Loucy (cell line): ENCODE results near the gene DMXL1.

ENCODE experiments used
- H2AFZ ChIP-seq: fragments of 200-600 bp; sonication (generic); 2 replicates; pipeline ENCODE4 v1.6.0; 2016; ENCODE audit warnings: antibody characterized with exemption, mild to moderate bottlenecking, low read length, moderate library complexity
- H3F3A ChIP-seq: fragments of 200-600 bp; 2 replicates; pipeline ENCODE4 v1.6.0; 2016; ENCODE audit warnings: antibody characterized with exemption, low read depth, mild to moderate bottlenecking
- H3K27me3 ChIP-seq: fragments of 200-600 bp; sonication (generic); 2 replicates; pipeline ENCODE4 v1.6.1; 2014; ENCODE audit warnings: low read length, mild to moderate bottlenecking; ENCODE audit not compliant: insufficient read depth, poor library complexity, severe bottlenecking
- H3K36me3 ChIP-seq: fragments of 200-600 bp; sonication (generic); 2 replicates; pipeline ENCODE4 v1.6.1; 2016; ENCODE audit warnings: low read length; ENCODE audit not compliant: insufficient read depth
- H3K4me1 ChIP-seq: fragments of 200-600 bp; sonication (generic); 2 replicates; pipeline ENCODE4 v1.5.1; 2014; ENCODE audit warnings: low read length, mild to moderate bottlenecking; ENCODE audit not compliant: insufficient read depth, poor library complexity, severe bottlenecking
- H3K4me2 ChIP-seq: fragments of 200-600 bp; sonication (generic); 2 replicates; pipeline ENCODE4 v1.6.0; 2014; ENCODE audit warnings: antibody characterized with exemption, low read length, low read depth, mild to moderate bottlenecking; ENCODE audit not compliant: poor library complexity, severe bottlenecking
- H3K4me3 ChIP-seq: fragments of 200-600 bp; sonication (generic); 2 replicates; pipeline ENCODE4 v1.5.1; 2014; ENCODE audit warnings: low read length, mild to moderate bottlenecking, mixed read lengths; ENCODE audit not compliant: poor library complexity, severe bottlenecking
- H3K79me2 ChIP-seq: fragments of 200-600 bp; sonication (generic); 2 replicates; pipeline ENCODE4 v1.6.1; 2014; ENCODE audit warnings: low read length; ENCODE audit not compliant: insufficient read depth
- H3K9ac ChIP-seq: fragments of 200-600 bp; sonication (generic); 2 replicates; pipeline ENCODE4 v1.6.0; 2014; ENCODE audit warnings: mild to moderate bottlenecking, low read depth, low read length, moderate library complexity; ENCODE audit not compliant: poor library complexity, severe bottlenecking
- H3K9me2 ChIP-seq: fragments of 200-600 bp; sonication (generic); replicated peaks from 2 replicates; pipeline ENCODE4 v1.6.1; 2016; ENCODE audit warnings: low read depth, low read length, mixed read lengths
- H3K9me3 ChIP-seq: fragments of 200-600 bp; sonication (generic); 2 replicates; pipeline ENCODE4 v1.6.1; 2014; ENCODE audit warnings: mild to moderate bottlenecking, antibody characterized with exemption, low read length, low read depth; ENCODE audit not compliant: insufficient read depth
- H4K20me1 ChIP-seq: fragments of 200-600 bp; sonication (generic); 2 replicates; pipeline ENCODE4 v1.6.0; 2014; ENCODE audit warnings: antibody characterized with exemption, low read length, mild to moderate bottlenecking; ENCODE audit not compliant: insufficient read depth, poor library complexity, severe bottlenecking
- EZH2phosphoT487 ChIP-seq: fragments of 200-600 bp; IDR thresholded peaks from 2 replicates; pipeline ENCODE4 v1.6.1; 2018; ENCODE audit warnings: antibody characterized with exemption, mild to moderate bottlenecking, moderate library complexity, borderline replicate concordance
- TF ChIP-seq, protein P1 (sequence below): fragments of 200-600 bp; sonication (generic); conservative IDR thresholded peaks from 2 replicates; pipeline ENCODE4 v1.5.1; 2014; ENCODE audit warnings: mild to moderate bottlenecking, antibody characterized with exemption, low read length

DMXL1 gene

GRCh38 chr5:119282628-119283027, 211.7 kb downstream of the DMXL1 start:
- no peaks in the 10 kb centered on the region for H3K9me3 ChIP-seq
- H3K79me2 ChIP-seq = peaks cover 100% of the 10 kb centered on the region
- no peak overlapping the region for H3K4me3 ChIP-seq
- peak overlapping the region; percentile 39 for H3K9ac ChIP-seq
- H3K4me1 ChIP-seq = peaks cover 83% of the 10 kb centered on the region
- H3K4me2 ChIP-seq = peak overlapping the region; percentile 57
- no peak for TF ChIP-seq EZH2phosphoT487
- TF ChIP-seq, protein P1, sequence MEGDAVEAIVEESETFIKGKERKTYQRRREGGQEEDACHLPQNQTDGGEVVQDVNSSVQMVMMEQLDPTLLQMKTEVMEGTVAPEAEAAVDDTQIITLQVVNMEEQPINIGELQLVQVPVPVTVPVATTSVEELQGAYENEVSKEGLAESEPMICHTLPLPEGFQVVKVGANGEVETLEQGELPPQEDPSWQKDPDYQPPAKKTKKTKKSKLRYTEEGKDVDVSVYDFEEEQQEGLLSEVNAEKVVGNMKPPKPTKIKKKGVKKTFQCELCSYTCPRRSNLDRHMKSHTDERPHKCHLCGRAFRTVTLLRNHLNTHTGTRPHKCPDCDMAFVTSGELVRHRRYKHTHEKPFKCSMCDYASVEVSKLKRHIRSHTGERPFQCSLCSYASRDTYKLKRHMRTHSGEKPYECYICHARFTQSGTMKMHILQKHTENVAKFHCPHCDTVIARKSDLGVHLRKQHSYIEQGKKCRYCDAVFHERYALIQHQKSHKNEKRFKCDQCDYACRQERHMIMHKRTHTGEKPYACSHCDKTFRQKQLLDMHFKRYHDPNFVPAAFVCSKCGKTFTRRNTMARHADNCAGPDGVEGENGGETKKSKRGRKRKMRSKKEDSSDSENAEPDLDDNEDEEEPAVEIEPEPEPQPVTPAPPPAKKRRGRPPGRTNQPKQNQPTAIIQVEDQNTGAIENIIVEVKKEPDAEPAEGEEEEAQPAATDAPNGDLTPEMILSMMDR = no peak
- no peaks in the 10 kb centered on the region for H3K27me3 ChIP-seq
- no peaks in the 10 kb centered on the region for H3K36me3 ChIP-seq
- H2AFZ ChIP-seq = no peak overlapping the region
- no peaks in the 10 kb centered on the region for H3K9me2 ChIP-seq
- H4K20me1 ChIP-seq = no peaks in the 10 kb centered on the region
- no peaks in the 10 kb centered on the region for H3F3A ChIP-seq

- peak overlapping the region; percentile 5 for H3K4me2 ChIP-seq
- H3K9ac ChIP-seq = no peak overlapping the region
- no peaks in the 10 kb centered on the region for H3K27me3 ChIP-seq
- no peaks in the 10 kb centered on the region for H3F3A ChIP-seq
- H3K9me3 ChIP-seq = no peaks in the 10 kb centered on the region
- no peak for TF ChIP-seq EZH2phosphoT487
- TF ChIP-seq, protein P1 = no peak
- H2AFZ ChIP-seq = no peak overlapping the region
- H3K36me3 ChIP-seq = no peaks in the 10 kb centered on the region
- peaks cover 100% of the 10 kb centered on the region for H3K79me2 ChIP-seq
- peaks cover 84% of the 10 kb centered on the region for H3K4me1 ChIP-seq
- no peaks in the 10 kb centered on the region for H3K9me2 ChIP-seq
- H3K4me3 ChIP-seq = no peak overlapping the region
- no peaks in the 10 kb centered on the region for H4K20me1 ChIP-seq
These were observed 213.1 kb downstream of the DMXL1 start for GRCh38 chr5:119284031-119284430.

DNA sequence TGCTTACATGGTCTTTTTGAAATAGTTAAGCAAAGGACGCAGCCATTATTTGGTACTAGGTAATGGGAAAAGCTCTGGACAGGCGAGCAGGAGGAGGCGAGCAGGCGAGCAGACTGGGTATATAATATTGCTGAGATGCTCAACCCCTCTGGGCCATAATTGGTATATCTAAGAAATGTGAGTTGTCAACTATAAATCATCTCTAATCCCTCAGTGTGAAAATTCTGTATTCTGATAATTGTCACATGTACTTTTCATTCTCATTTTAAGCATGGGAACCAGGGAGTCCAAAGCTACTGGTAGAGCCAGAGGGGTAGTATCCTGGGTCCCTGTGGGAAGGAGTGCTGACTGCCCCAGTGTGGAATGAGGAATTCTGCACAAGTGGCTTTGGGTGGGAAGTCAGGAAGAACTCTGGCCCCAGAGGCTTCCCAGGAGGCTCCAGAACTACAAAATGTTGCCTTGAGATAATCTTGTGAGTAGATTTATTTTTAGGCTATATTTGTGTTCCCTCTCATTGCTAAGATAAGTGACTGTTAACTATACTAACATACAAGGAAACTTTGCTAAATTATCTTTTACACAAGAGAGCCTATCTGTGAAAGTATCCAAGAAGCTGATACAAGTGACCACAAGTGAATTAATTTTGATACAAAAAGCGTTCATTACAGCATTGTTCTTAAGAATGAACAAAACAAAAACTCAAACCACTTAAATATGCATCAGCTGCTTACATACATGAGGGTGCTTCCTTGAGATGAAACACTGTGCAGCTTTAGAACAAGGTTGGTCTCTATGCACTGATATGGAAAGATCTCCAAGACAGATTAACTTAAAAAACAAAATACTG, 214.4 kb downstream of the DMXL1 start:
- no peaks in the 10 kb centered on the region for H3F3A ChIP-seq
- peak overlapping the region; percentile 81 for H3K4me2 ChIP-seq
- no peaks in the 10 kb centered on the region for H4K20me1 ChIP-seq
- peaks cover 86% of the 10 kb centered on the region for H3K4me1 ChIP-seq
- no peaks in the 10 kb centered on the region for H3K27me3 ChIP-seq
- H2AFZ ChIP-seq = no peak overlapping the region
- peaks cover 100% of the 10 kb centered on the region for H3K79me2 ChIP-seq
- H3K9ac ChIP-seq = peak overlapping the region; percentile 54
- peak overlapping the region; percentile 16 for H3K4me3 ChIP-seq
- no peak for TF ChIP-seq EZH2phosphoT487
- TF ChIP-seq, protein P1 = no peak
- H3K36me3 ChIP-seq = no peaks in the 10 kb centered on the region
- no peaks in the 10 kb centered on the region for H3K9me3 ChIP-seq
- H3K9me2 ChIP-seq = no peaks in the 10 kb centered on the region
